ENCODE results near the gene MTCH2. TPM values are rescaled to one million over a fixed set of nuclear protein-coding genes. Genes with fewer than 3 reads are reported as not detected.

MTCH2 gene
- polyA plus RNA-seq, 1 donor from 2014 or later = 123 TPM

GRCh38 chr11:47656260-47656885 lies 14.0 kb upstream of the MTCH2 start:
- TF ChIP-seq RAD21 (conservative IDR thresholded peaks at IDR 0.05) = no peak
- TF ChIP-seq MXI1 (conservative IDR thresholded peaks at IDR 0.05; ENCODE audit: poor library complexity, severe bottlenecking) = no peak
- no peak for TF ChIP-seq EP300 (conservative IDR thresholded peaks at IDR 0.05; ENCODE audit: poor library complexity, severe bottlenecking)
- no peak for TF ChIP-seq TAF1 (IDR thresholded peaks at IDR 0.05; ENCODE audit: low read depth)
- TF ChIP-seq SMC3 (conservative IDR thresholded peaks at IDR 0.05; ENCODE audit: poor library complexity) = no peak
- no peak for TF ChIP-seq REST (IDR thresholded peaks at IDR 0.05; ENCODE audit: borderline replicate concordance)
- TF ChIP-seq CTCF (IDR thresholded peaks at IDR 0.05; ENCODE audit: poor library complexity, severe bottlenecking) = no peak
- no peak for TF ChIP-seq POLR2AphosphoS5 (IDR thresholded peaks at IDR 0.05)
- TF ChIP-seq EZH2 (IDR thresholded peaks at IDR 0.05; ENCODE audit: borderline replicate concordance, insufficient read depth, low read length, poor library complexity, severe bottlenecking) = no peak
- Histone ChIP-seq H3K9me3 (ENCODE audit: low read length) (no peaks in the 10 kb centered on the region), H2AFZ (ENCODE audit: low read depth, low read length) (no peak overlapping the region), H3K4me3 (ENCODE audit: low read length) (no peak overlapping the region), H3K36me3 (ENCODE audit: insufficient read depth, low read length) (no peaks in the 10 kb centered on the region), H3K9ac (ENCODE audit: low read length) (no peak overlapping the region), H3K4me2 (ENCODE audit: low read length) (no peak overlapping the region), H3K27me3 (ENCODE audit: insufficient read depth, low read depth, low read length) (no peaks in the 10 kb centered on the region), H3K9me2 (ENCODE audit: insufficient read depth, low read length) (no peaks in the 10 kb centered on the region), H3F3A (ENCODE audit: insufficient read depth, low read length, poor library complexity, severe bottlenecking) (no peaks in the 10 kb centered on the region), H4K20me1 (ENCODE audit: insufficient read depth) (no peaks in the 10 kb centered on the region), H3K27ac (ENCODE audit: low read length) (no peak overlapping the region), H3K79me2 (replicated peaks; ENCODE audit: insufficient read depth, low read length) (no peaks in the 10 kb centered on the region)

- H2AFZ ChIP-seq (ENCODE audit: low read depth, low read length) = no peak overlapping the region
- H3K9me3 ChIP-seq (ENCODE audit: low read length) = no peaks in the 10 kb centered on the region
Observed at GRCh38 chr11:47651818-47652469, 9.6 kb upstream of the MTCH2 start.

More at GRCh38 chr11:47651818-47652469, 9.6 kb upstream of the MTCH2 start:
- Histone ChIP-seq H3K4me3 (ENCODE audit: low read length) (no peak overlapping the region), H4K20me1 (ENCODE audit: insufficient read depth) (no peaks in the 10 kb centered on the region), H3F3A (ENCODE audit: insufficient read depth, low read length, poor library complexity, severe bottlenecking) (no peaks in the 10 kb centered on the region), H3K27ac (ENCODE audit: low read length) (no peak overlapping the region), H3K9me2 (ENCODE audit: insufficient read depth, low read length) (no peaks in the 10 kb centered on the region), H3K9ac (ENCODE audit: low read length) (no peak overlapping the region), H3K4me2 (ENCODE audit: low read length) (no peak overlapping the region), H3K27me3 (ENCODE audit: insufficient read depth, low read depth, low read length) (no peaks in the 10 kb centered on the region), H3K36me3 (ENCODE audit: insufficient read depth, low read length) (no peaks in the 10 kb centered on the region), H3K79me2 (replicated peaks; ENCODE audit: insufficient read depth, low read length) (no peaks in the 10 kb centered on the region)
- TF ChIP-seq REST (IDR thresholded peaks at IDR 0.05; ENCODE audit: borderline replicate concordance) = no peak
- TF ChIP-seq EZH2 (IDR thresholded peaks at IDR 0.05; ENCODE audit: borderline replicate concordance, insufficient read depth, low read length, poor library complexity, severe bottlenecking) = no peak
- TF ChIP-seq CTCF (IDR thresholded peaks at IDR 0.05; ENCODE audit: poor library complexity, severe bottlenecking) = no peak
- TF ChIP-seq RAD21 (conservative IDR thresholded peaks at IDR 0.05) = no peak
- TF ChIP-seq EP300 (conservative IDR thresholded peaks at IDR 0.05; ENCODE audit: poor library complexity, severe bottlenecking) = no peak
- TF ChIP-seq SMC3 (conservative IDR thresholded peaks at IDR 0.05; ENCODE audit: poor library complexity) = no peak
- no peak for TF ChIP-seq MXI1 (conservative IDR thresholded peaks at IDR 0.05; ENCODE audit: poor library complexity, severe bottlenecking)
- no peak for TF ChIP-seq TAF1 (IDR thresholded peaks at IDR 0.05; ENCODE audit: low read depth)
- no peak for TF ChIP-seq POLR2AphosphoS5 (IDR thresholded peaks at IDR 0.05)
